ENCODE measurements around the gene SMARCE1.

The SMARCE1 gene

GRCh38 chr17:40582328-40582901 lies 65.2 kb downstream of the SMARCE1 start:
- no peak for DNase-seq (ENCODE audit: low read depth in 3 of 3)

DNA sequence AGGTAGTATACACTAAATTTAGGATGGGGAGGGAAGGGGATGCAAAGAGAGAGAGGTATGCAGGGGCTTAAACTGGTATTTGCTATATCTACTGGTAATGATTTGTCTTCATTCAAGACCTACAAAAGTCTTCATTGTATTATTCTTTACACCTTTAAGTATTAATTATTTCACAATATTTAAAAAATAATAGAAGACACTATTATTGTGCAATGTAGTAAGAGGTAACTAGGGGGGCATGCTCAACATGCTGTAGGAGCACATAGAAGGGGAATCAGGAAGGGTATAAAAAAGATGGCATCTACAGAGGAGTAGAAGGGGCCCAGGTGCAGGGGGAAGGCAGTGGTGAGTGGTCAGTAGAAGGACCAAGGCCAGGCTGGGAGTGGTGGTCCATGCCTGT lies 67.5 kb downstream of the SMARCE1 start:
- no peak for DNase-seq (ENCODE audit: low read depth in 3 of 3)

DNA sequence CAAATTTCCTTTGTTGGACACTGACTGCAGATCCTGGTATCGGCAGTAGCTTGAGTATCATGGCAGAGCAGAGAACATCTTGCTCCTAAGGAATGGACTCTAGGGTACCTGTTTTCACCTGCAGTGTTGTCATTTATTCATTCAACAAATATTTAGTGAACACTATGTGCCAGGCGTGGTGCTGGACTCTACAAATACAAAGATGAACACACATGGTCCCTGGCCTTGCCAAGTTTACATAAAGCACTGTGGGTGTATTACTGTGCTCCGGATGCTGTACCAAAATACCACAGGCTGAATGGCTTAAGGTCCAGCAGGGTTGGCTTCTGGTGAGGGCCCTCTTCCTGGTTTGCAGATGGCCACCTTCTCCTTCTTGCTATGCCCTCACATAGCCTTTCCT lies 68.1 kb downstream of the SMARCE1 start:
- DNase-seq (ENCODE audit: low read depth in 3 of 3): no peak

GRCh38 chr17:40577611-40578065 lies 70.0 kb downstream of the SMARCE1 start:
- no peak for DNase-seq (ENCODE audit: low read depth in 3 of 3)

DNA sequence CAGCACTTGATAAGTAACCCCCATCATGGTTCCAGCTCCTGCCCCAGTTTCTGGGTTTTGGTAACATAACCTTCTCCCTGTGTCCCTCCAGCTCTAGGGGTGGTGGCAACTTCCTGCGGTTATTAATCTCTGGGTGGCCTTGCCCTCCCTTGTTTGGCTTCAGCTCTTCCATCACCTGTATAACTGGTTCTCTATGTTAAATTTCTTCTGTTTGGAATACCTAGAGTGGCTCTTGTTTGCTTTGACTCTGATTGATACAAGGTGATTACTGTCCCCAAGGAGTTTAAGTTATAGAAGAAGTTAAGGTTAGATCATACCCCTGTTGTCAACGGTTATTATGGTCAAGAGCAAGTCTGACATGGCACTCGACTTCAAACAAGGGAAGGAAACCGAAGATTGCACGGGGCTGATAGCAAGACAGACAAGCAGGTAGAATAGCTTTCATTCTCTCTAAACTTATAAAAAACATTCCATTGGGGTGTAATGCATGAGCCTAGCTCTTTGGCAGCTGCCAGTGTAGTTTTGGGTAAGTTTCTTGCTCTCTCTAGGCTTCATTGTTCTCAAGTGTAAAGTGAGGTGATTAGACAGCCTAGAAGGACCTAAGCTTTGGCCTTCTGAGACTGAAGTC lies 71.4 kb downstream of the SMARCE1 start:
- no peak for DNase-seq (ENCODE audit: low read depth in 3 of 3)

Measured in stimulated activated CD4-positive, alpha-beta T cell treated with anti-CD3 and anti-CD28 coated beads, TNF-alpha, amount 100 ng/mL, for 4 hours (primary cell).